Thyroid gland (tissue), 4 donors: ENCODE results near the gene JTB. TPM values are rescaled to one million over a fixed set of nuclear protein-coding genes. Genes with fewer than 3 reads are reported as not detected.

Source experiments
- DNase-seq, 2 donors: peaks; one replicate each; pipeline ENCODE4 v3.0.0-alpha.2; 2019
- H3K27ac ChIP-seq, 3 donors: fragments of 200-600 bp; sonication (generic); 1 replicate in 2 of 3; 2 replicates in 1 of 3; pipeline ENCODE4 v1.5.1; 2016 to 2019; ENCODE audit warnings: mild to moderate bottlenecking in 1 of 3, moderate library complexity in 1 of 3
- H3K27me3 ChIP-seq: fragments of 200-600 bp; sonication (generic); one replicate; pipeline ENCODE4 v1.5.1; 2019
- H3K36me3 ChIP-seq, 2 donors: fragments of 200-600 bp; sonication (generic); one replicate each; pipeline ENCODE4 v1.5.1; 2016 to 2019
- H3K4me1 ChIP-seq, 2 donors: fragments of 200-600 bp; sonication (generic); one replicate each; pipeline ENCODE4 v1.5.1; 2017 to 2019
- H3K4me3 ChIP-seq, 3 donors: fragments of 200-600 bp; sonication (generic); replicated peaks in 1 of 3; 1 replicate in 2 of 3; 2 replicates in 1 of 3; pipeline ENCODE4 v1.5.1; 2016; ENCODE audit warnings: mild to moderate bottlenecking in 1 of 3
- H3K9me3 ChIP-seq: fragments of 200-600 bp; sonication (generic); one replicate; pipeline ENCODE4 v1.5.1; 2017
- CTCF ChIP-seq, 6 experiments: fragments of 200-600 bp in 3 of 6; fragments of 450-650 bp in 3 of 6; sonication (generic) in 3 of 6; IDR thresholded peaks; one replicate each; pipeline ENCODE4 v1.5.1; 2016 to 2019; ENCODE audit warnings: antibody characterized with exemption in 6 of 6, mild to moderate bottlenecking in 2 of 6, inconsistent platforms in 1 of 6, moderate library complexity in 1 of 6
- POLR2A ChIP-seq, 2 donors: fragments of 450-650 bp; IDR thresholded peaks; one replicate each; pipeline ENCODE4 v1.6.1; 2017; ENCODE audit warnings: antibody characterized with exemption in 2 of 2, mild to moderate bottlenecking in 2 of 2, moderate library complexity in 1 of 2
- WGBS, 2 donors: methylation state at CpG; one replicate each; pipeline ENCODE4 v1.1.5; 2017; 5-methylcytosine and 5-hydroxymethylcytosine counted together
- intact Hi-C: fragments of 100-400 bp; cut with DNase I; formaldehyde crosslinking; loops from one replicate; pipeline ENCODE4 v1.15.1; 2023
- total RNA-seq, 4 donors: library from RNA; depleted of rRNA; stranded (reverse); fragments of >200 nt; gene quantifications; one replicate each; pipeline ENCODE4 v1.2.3, GENCODE V29; 2016

JTB gene
- total RNA-seq, 4 donors from 2014 or later, result 173 to 393 (median 247) TPM

GRCh38 chr1:153968972-153969371 lies 8.5 kb downstream of the JTB start:
- 87 to 93% methylated on average over 2 of the region's 2 CpGs for WGBS, 2 donors
- no peaks in the 10 kb centered on the region for H3K27me3 ChIP-seq
- H3K9me3 ChIP-seq, result no peaks in the 10 kb centered on the region
- no peak for DNase-seq
- TF ChIP-seq POLR2A (IDR thresholded peaks at IDR 0.05), result no peak
- no peak for TF ChIP-seq CTCF (IDR thresholded peaks at IDR 0.05)
- H3K36me3 ChIP-seq, result peaks cover 1 to 3% of the 10 kb centered on the region in 2 donors
- H3K4me1 ChIP-seq, result peaks cover 18 to 31% of the 10 kb centered on the region in 2 donors
- H3K27ac ChIP-seq, result peak overlapping the region in 2 of 3 donors; percentile 93 to 98
- peak overlapping the region in 1 of 3 donors; percentile 46 for H3K4me3 ChIP-seq
- intact Hi-C loops, result no loop called here

GRCh38 chr1:153968408-153968807 lies 9.1 kb downstream of the JTB start:
- DNase-seq, result peak in 1 of 2 donors; percentile 24
- peak overlapping the region in 1 of 3 donors; percentile 46 for H3K4me3 ChIP-seq
- peak overlapping the region in 2 of 3 donors; percentile 93 to 98 for H3K27ac ChIP-seq
- no peaks in the 10 kb centered on the region for H3K9me3 ChIP-seq
- no peak for TF ChIP-seq CTCF (IDR thresholded peaks at IDR 0.05)
- no peak for TF ChIP-seq POLR2A (IDR thresholded peaks at IDR 0.05)
- intact Hi-C loops, result no loop called here
- H3K36me3 ChIP-seq, result no peaks in the 10 kb centered on the region
- H3K4me1 ChIP-seq, result peaks cover 22 to 32% of the 10 kb centered on the region in 2 donors
- H3K27me3 ChIP-seq, result no peaks in the 10 kb centered on the region
- 11 to 12% methylated on average over 13 of the region's 13 CpGs for WGBS, 2 donors

GRCh38 chr1:153968000-153968363 lies 9.5 kb downstream of the JTB start:
- peak; percentile 67 to 68 for DNase-seq
- Histone ChIP-seq H3K9me3 (no peaks in the 10 kb centered on the region), H3K36me3 (no peaks in the 10 kb centered on the region), H3K4me1 (peaks cover 22 to 32% of the 10 kb centered on the region in 2 donors), H3K4me3 (peak overlapping the region; percentile 32 to 52 (median 46)), H3K27ac (peak overlapping the region; percentile 88 to 98 (median 93)), H3K27me3 (no peaks in the 10 kb centered on the region)
- TF ChIP-seq POLR2A (IDR thresholded peaks at IDR 0.05), result no peak
- TF ChIP-seq CTCF (IDR thresholded peaks at IDR 0.05), result no peak
- WGBS, 2 donors, result 2 to 8% methylated on average over 8 of the region's 8 CpGs
- intact Hi-C loops, result no loop called here

GRCh38 chr1:153967107-153967999 lies 10.1 kb downstream of the JTB start, which contains the start of gene CREB3L4:
TSS of gene CREB3L4 (plus strand) at chr1:153967902. CDS start at chr1:153968526, 624 bp downstream.
- Histone ChIP-seq H3K27ac (peak within 1 kb of the TSS; percentile 88 to 98 (median 93)), H3K9me3 (no peaks in the 10 kb centered on the region), H3K4me3 (peak within 1 kb of the TSS; percentile 32 to 52 (median 46)), H3K4me1 (peaks cover 28 to 34% of the 10 kb centered on the region in 2 donors), H3K36me3 (no peaks in the 10 kb centered on the region), H3K27me3 (no peaks in the 10 kb centered on the region)
- WGBS, 2 donors, result 0 to 1% methylated on average over 38 to 43 of the region's 60 CpGs
- peak; percentile 95 to 96 for DNase-seq
- TF ChIP-seq POLR2A (IDR thresholded peaks at IDR 0.05) (peak; percentile 86 to 96), CTCF (IDR thresholded peaks at IDR 0.05) (peak in 3 of 6 experiments; percentile 16 to 33 (median 30))
- intact Hi-C loops, result no loop called here

GRCh38 chr1:153963850-153964331 lies 13.6 kb downstream of the JTB start:
- Histone ChIP-seq H3K9me3 (no peaks in the 10 kb centered on the region), H3K27me3 (no peaks in the 10 kb centered on the region), H3K4me3 (peak overlapping the region; percentile 6 to 79 (median 31)), H3K27ac (peak overlapping the region; percentile 74 to 98 (median 94)), H3K4me1 (peaks cover 34 to 48% of the 10 kb centered on the region in 2 donors), H3K36me3 (peaks cover 0 to 9% of the 10 kb centered on the region in 2 donors)
- WGBS, 2 donors, result 0 to 1% methylated on average over 16 to 22 of the region's 22 CpGs
- peak; percentile 56 to 57 for DNase-seq
- TF ChIP-seq CTCF (IDR thresholded peaks at IDR 0.05) (no peak), POLR2A (IDR thresholded peaks at IDR 0.05) (no peak)
- intact Hi-C loops, result no loop called here
